Left cardiac atrium (tissue), 4 donors: ENCODE measurements around the gene MALSU1. TPM values are rescaled to one million over a fixed set of nuclear protein-coding genes. Genes with fewer than 3 reads are reported as not detected.

Experiments used
- ATAC-seq, 2 donors: fragments of 200-7000 bp; cut with Tn5 transposase; one replicate each; pipeline ENCODE4 v1.9.1; 2020; ENCODE audit warnings: mild to moderate bottlenecking in 2 of 2, moderate library complexity in 2 of 2
- DNase-seq: peaks from one replicate; pipeline ENCODE4 v3.0.0-alpha.2; 2020
- intact Hi-C, 2 donors: fragments of 100-400 bp; cut with DNase I; formaldehyde crosslinking; loops; one replicate each; pipeline versions ENCODE4 v1.14.1 to v1.15.1; 2022 to 2023
- long read RNA-seq: library from polyadenylated mRNA; unstranded; transcript quantifications from one replicate; pipeline ENCODE4 v2.0.0, GENCODE V29; 2021
- total RNA-seq, 2 donors: library from RNA; stranded (reverse); fragmentation: NEBNext Ultra II Directional; extraction: Animal tissue kit (Norgen Biotek cat#: 25700); gene quantifications; one replicate each; pipeline ENCODE4 v1.2.1, GENCODE V29; 2021
- donor health status: DM: no; HTN: yes; CAD: no.
- donor health status: DM: no; HTN: yes; CAD: no; lungs with severe emphysema.
- donor health status: DM: yes; HTN: yes; CAD: no.
- donor health status: Dilated cardiomyopathy.

MALSU1 gene
- 10 to 100 TPM; 78.3 to 78.7 TPM for total RNA-seq
- long read RNA-seq, transcript MALSU1-202 (4 exons, 3,044 nt), result major isoform, 10 of 12 reads
- long read RNA-seq, partial matches to known transcripts, result 0 of 12 reads
- long read RNA-seq, other reads (novel, unspliced or antisense), result 1 of 12 reads

DNA sequence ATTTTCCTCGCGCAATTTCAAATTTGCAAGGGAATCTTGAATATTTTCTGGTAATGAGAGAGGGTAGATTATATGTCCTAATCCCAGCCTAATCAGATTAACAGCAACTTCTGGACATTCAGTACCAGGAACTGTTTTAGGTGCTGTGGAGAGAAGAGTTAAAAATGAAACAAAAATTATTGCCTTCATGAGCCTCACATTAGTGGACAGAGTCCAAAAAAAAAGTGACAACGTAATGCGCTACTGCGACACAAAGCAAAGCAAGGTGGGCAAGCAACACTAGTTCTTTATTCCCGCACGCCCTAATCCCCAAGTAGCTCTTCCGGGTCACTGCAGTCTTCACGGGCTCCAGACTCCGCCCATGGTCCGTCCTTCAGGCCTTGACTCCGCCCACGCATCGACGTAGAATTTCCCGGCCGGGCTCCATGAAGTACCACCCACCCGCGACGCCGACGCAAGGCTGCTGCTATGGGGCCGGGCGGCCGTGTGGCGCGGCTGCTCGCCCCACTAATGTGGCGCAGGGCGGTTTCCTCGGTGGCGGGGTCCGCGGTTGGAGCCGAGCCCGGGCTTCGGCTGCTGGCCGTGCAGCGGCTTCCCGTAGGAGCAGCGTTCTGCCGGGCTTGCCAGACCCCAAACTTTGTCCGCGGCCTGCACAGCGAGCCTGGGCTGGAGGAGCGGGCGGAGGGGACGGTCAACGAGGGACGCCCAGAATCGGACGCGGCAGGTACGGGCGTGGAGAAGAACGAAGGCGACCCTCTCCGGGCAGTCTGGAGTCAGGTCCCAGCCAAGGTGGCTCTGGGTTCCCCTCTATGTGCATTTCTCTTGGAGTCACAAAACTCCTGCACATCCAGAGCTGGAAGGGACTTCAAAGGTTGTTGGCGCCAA is at the start of gene MALSU1:
Gene MALSU1 (plus strand): TSS at position 455 of the 885 bp plus-strand sequence. CDS start 14 bp downstream, at position 469.
- intact Hi-C loops, result no loop called here
- DNase-seq (peak; percentile 98), ATAC-seq (peak; percentile 99 to 100)

DNA sequence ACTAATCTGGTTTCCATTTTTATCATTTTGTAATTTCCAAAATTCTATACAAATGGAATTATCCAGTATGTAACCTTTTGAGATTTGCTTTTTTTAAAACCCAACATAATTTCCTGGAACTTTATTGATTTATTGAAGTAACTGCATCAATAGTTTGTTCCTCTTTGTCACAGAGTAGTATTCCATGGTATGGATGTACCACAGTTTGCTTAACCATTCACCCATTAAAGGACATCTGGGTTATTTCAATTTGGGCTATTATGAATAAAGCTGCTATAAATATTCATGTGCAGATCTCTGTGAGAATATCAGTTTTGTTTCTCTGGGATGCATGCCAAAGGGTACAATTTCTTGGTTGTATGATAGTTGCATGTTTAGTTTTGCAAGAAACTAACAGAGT is 49.7 kb upstream of the MALSU1 start:
- intact Hi-C loops, result loop anchor here (5.0 to 10.0 kb wide), 3 partner anchors 47 to 145 kb away; partner anchors contain the start of gene KLHL7 (in 1 of the 2)
- DNase-seq, result no peak
- ATAC-seq, result no peak

GRCh38 chr7:23254051-23254681 is 45.0 kb upstream of the MALSU1 start:
- DNase-seq (no peak), ATAC-seq (no peak)
- intact Hi-C loops, result no loop called here

- intact Hi-C loops, result no loop called here
- ATAC-seq, result no peak
- DNase-seq, result no peak
These were observed 42.4 kb upstream of the MALSU1 start for GRCh38 chr7:23256731-23257130.

DNA sequence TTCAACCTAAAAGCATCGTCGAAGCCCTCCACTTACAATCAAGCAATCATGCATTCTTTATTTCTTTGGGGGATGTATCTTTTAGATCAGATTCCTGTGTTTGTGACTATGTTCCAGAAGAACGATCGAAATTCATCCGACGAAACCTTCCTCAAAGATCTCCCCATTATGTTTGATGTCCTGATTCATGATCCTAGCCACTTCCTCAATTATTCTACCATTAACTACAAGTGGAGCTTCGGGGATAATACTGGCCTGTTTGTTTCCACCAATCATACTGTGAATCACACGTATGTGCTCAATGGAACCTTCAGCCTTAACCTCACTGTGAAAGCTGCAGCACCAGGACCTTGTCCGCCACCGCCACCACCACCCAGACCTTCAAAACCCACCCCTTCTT is 38.8 kb upstream of the MALSU1 start:
- intact Hi-C loops, result loop anchor here in 1 of 2 donors (5.0 kb wide), 1 partner anchor 73 kb away; no protein-coding TSS in a partner anchor
- ATAC-seq (no peak), DNase-seq (no peak)

DNA sequence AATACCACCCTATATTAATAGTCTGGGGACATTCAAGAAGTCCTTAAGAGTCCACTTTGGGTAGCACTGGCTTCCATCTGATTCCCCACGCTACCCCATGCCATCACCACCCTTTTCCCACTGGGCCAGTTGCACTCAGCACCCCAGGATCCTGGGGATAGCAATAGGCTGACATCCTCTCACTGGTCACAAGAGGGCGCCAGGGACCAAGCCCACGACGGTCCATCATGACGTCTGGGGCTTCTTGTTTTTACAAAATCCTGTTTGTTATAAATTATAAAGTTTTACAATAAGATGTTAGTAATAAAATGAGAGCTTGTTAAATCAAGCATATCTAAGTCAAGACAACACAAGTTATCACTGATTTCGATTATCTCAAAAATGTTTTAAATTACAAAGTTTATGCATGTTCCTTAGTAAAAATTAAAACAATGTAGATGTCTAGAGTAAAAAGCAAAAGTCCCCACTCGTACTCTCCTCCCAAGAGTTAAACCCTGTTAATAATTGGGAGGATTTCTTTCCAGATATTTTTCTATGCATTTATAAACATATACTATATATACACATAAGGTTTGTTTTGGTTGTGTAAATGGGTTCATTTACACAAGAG is 37.2 kb upstream of the MALSU1 start:
- intact Hi-C loops, result loop anchor here in 1 of 2 donors (5.0 kb wide), 1 partner anchor 75 kb away; no protein-coding TSS in a partner anchor
- DNase-seq, result peak; percentile 63
- peak in 1 of 2 donors; percentile 91 for ATAC-seq

- DNase-seq (no peak), ATAC-seq (no peak)
- intact Hi-C loops, result loop anchor here in 1 of 2 donors (5.0 kb wide), 1 partner anchor 78 kb away; no protein-coding TSS in a partner anchor
These were observed 34.2 kb upstream of the MALSU1 start for GRCh38 chr7:23264916-23265458.

- no peak for ATAC-seq
- intact Hi-C loops, result no loop called here
- no peak for DNase-seq
These were observed 32.2 kb upstream of the MALSU1 start for GRCh38 chr7:23266918-23267317.

DNA sequence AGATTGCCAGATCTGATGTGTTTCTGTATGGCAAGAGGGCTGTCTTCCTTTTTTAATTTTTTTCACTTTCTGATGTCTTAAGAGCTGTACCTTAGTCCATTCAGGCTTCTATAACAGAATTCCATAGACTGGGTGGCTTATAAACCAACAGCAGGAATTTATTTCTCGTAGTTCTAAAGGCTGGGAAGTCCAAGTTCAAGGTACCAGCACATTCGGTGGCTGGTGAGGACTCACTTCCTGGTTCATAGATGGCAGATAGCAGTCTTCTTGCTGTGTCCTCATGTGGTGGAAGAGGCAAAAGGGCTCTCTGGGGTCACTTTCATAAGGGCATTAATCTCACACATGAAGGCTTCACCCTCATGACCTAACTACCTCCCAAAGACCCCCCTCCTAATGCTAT is 31.8 kb upstream of the MALSU1 start:
- no peak for DNase-seq
- intact Hi-C loops, result no loop called here
- ATAC-seq, result no peak

DNA sequence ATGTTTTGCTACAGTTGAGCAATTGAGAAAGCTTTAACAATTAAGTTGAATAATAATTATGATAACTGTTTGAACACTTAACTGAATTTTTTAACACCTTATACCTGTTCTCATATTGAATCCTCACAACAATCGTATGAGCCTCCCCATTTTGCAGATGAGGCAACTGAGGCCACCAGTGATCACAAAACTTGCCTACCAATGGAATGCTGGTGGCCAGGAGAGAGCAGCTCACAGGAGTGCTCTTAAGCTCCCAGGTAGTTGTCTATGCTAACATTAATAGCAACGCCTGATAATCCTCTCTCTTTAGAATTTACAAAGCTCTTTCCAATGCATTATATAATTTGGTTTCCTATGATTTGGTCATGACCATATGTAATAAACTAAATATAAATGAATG is 31.0 kb upstream of the MALSU1 start:
- intact Hi-C loops, result no loop called here
- ATAC-seq (no peak), DNase-seq (no peak)

GRCh38 chr7:23268746-23269145 is 30.4 kb upstream of the MALSU1 start:
- intact Hi-C loops, result no loop called here
- ATAC-seq, result peak in 1 of 2 donors; percentile 50

GRCh38 chr7:23272275-23272674 is 26.9 kb upstream of the MALSU1 start:
- no peak for DNase-seq
- ATAC-seq, result no peak
- intact Hi-C loops, result loop anchor here in 1 of 2 donors (2.0 kb wide), 1 partner anchor 191 kb away; no protein-coding TSS in a partner anchor

More at GRCh38 chr7:23268746-23269145, 30.4 kb upstream of the MALSU1 start:
- DNase-seq, result no peak

- intact Hi-C loops, result loop anchor here in 1 of 2 donors (2.0 kb wide), 1 partner anchor 190 kb away; no protein-coding TSS in a partner anchor
- peak; percentile 88 for DNase-seq
- peak; percentile 66 to 94 for ATAC-seq
These were observed 26.0 kb upstream of the MALSU1 start for GRCh38 chr7:23273141-23273599.

- ATAC-seq, result no peak
These were observed 23.2 kb upstream of the MALSU1 start for GRCh38 chr7:23275912-23276311.

GRCh38 chr7:23276376-23276775 is 22.8 kb upstream of the MALSU1 start:
- no peak for ATAC-seq
- DNase-seq, result no peak
- intact Hi-C loops, result loop anchor here in 1 of 2 donors (5.0 kb wide), 1 partner anchor 186 kb away; no protein-coding TSS in a partner anchor

More at GRCh38 chr7:23275912-23276311, 23.2 kb upstream of the MALSU1 start:
- no peak for DNase-seq
- intact Hi-C loops, result loop anchor here in 1 of 2 donors (5.0 kb wide), 1 partner anchor 186 kb away; no protein-coding TSS in a partner anchor

GRCh38 chr7:23276947-23277346 is 22.2 kb upstream of the MALSU1 start:
- DNase-seq, result no peak
- intact Hi-C loops, result loop anchor here in 1 of 2 donors (5.0 kb wide), 1 partner anchor 185 kb away; no protein-coding TSS in a partner anchor
- no peak for ATAC-seq

DNA sequence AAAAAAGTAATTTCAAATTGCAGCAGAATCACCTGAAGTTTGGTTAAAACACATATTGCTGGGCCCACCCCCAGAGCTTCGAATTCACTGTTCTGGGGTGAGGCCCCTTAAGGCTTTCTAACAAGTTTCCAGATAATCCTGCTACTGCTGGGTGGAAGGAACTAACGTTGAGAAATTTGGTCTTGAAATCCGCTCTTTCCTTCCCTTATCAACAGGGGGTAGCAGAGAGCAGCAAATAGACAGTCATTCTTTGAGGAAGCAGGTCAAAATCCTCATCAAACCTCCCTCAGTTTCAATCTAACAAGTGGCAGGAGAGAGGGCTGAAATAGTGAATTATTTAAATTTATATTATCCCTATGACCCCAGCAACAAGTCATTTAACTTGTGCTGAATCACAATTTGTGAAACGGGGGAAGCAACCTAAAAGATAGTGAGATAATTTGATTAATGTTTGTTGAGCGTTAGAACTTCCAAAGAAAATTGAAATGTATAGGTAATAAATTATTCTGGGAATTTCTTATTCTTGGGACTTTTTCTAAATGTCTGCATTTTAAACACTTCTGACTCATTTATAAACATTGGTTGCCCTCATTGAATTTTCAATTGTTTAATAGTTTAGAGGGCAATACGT is 21.7 kb upstream of the MALSU1 start:
- ATAC-seq (peak; percentile 38 to 70), DNase-seq (no peak)
- intact Hi-C loops, result loop anchor here in 1 of 2 donors (5.0 kb wide), 1 partner anchor 185 kb away; no protein-coding TSS in a partner anchor
